Measurements from ENCODE around the gene CHST6. TPM values are rescaled to one million over a fixed set of nuclear protein-coding genes. Genes with fewer than 3 reads are reported as not detected.
A peak's percentile ranks its signal among the peaks of the same experiment; 100 is the strongest.

The CHST6 gene
- total and polyA plus RNA-seq, 2 of the 8 experiments (the other 6 are each of a cell fraction or from before 2014, with no cell fraction given): 18.2 to 25.4 TPM

DNA sequence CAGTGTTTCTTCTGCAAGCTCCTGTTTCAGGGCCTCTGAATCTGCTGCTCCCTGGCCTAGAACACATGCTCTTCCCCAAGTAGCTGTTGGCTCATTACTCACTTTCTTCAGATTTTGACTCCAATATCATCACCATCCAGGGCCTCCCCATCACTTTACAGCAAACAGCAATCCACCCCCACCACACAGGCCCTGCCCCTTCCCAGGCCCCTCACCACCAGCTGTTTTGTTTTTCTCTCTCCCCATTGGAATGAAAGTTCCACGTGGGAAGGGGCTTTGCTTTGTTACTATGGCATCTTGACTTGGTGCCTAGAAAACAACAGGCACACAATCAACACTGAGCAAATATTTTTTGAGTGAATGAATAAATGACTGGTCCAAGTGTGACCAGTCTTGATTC, 34.8 kb downstream of the CHST6 start:
- H2BK120ac ChIP-seq (replicated peaks; ENCODE audit: low read depth, low read length): no peak overlapping the region
- peaks cover 3 to 8% (median 5%) of the 10 kb centered on the region in 4 experiments; a peak in 6 of 7 replicates for H3K4me1 ChIP-seq (replicated peaks in 1 of 4; ENCODE audit: control insufficient read depth in 3 of 4, insufficient read depth in 4 of 4, low read length in 3 of 4)
- WGBS, 2 experiments (ENCODE audit: extremely low coverage in 1 of 2, insufficient coverage in 1 of 2, insufficient read length in 1 of 2, insufficient replicate concordance in 2 of 2, low coverage in 1 of 2, low lambda C conversion rate in 2 of 2, missing lambda C conversion rate in 1 of 2): 8% methylated on average over 1 of the region's 1 CpG; no CpG with 5 or more reads in 1 of the 2 experiments
- DNase-seq (ENCODE audit: low read depth in 1 of 2, low spot score in 2 of 2) (no peak), FAIRE-seq (no peak)
- H2AK5ac ChIP-seq (ENCODE audit: low read depth, low read length): no peak overlapping the region
- H4K20me1 ChIP-seq (replicated peaks in 1 of 2; ENCODE audit: control insufficient read depth in 1 of 2, insufficient read depth in 2 of 2, low read length in 2 of 2): peaks cover 10 to 26% of the 10 kb centered on the region in 2 experiments
- H4K91ac ChIP-seq (replicated peaks; ENCODE audit: insufficient read length, low read length): no peak overlapping the region
- H3K79me1 ChIP-seq (ENCODE audit: low read depth, low read length): peaks cover 11% of the 10 kb centered on the region
- no peak overlapping the region for H2AFZ ChIP-seq (ENCODE audit: low read length)
- H2BK5ac ChIP-seq (ENCODE audit: low read depth, low read length): no peak overlapping the region
- no peaks in the 10 kb centered on the region for H3K27me3 ChIP-seq (replicated peaks in 1 of 4; ENCODE audit: control insufficient read depth in 3 of 4, extremely low read depth in 1 of 4, insufficient read depth in 3 of 4, low read length in 3 of 4)
- no peaks in the 10 kb centered on the region for H3K36me3 ChIP-seq (ENCODE audit: control insufficient read depth in 2 of 4, insufficient read depth in 4 of 4, low read length in 3 of 4)
- CTCF ChIA-PET (ENCODE audit: partially characterized antibody): no interaction called here
- POLR2A ChIA-PET (ENCODE audit: partially characterized antibody): no interaction called here
- peak overlapping the region in 2 of 4 experiments; percentile 6 to 10; a peak in 2 of 7 replicates for H3K9ac ChIP-seq (replicated peaks in 1 of 4; ENCODE audit: extremely low read depth in 1 of 4, low read depth in 3 of 4, low read length in 3 of 4)
- H3K18ac ChIP-seq (ENCODE audit: extremely low read depth, low read length): no peak overlapping the region
- H2BK12ac ChIP-seq (ENCODE audit: low read depth, low read length): no peak overlapping the region
- no peak overlapping the region for H3K27ac ChIP-seq (ENCODE audit: low read depth, low read length)
- no peak overlapping the region for H4K5ac ChIP-seq (ENCODE audit: insufficient read length, low read depth, low read length)
- no peak overlapping the region for H3K14ac ChIP-seq (ENCODE audit: insufficient read length)
- peak overlapping the region in 1 of 4 experiments; percentile 21; a peak in 2 of 8 replicates for H3K4me3 ChIP-seq (ENCODE audit: extremely low read depth in 1 of 4, insufficient read depth in 2 of 4, low read depth in 3 of 4, low read length in 4 of 4)
- peaks cover 11 to 80% of the 10 kb centered on the region in 2 experiments for H3K79me2 ChIP-seq (ENCODE audit: control insufficient read depth in 1 of 2, insufficient read depth in 2 of 2, low read length in 2 of 2)
- no peak overlapping the region for H3K56ac ChIP-seq (replicated peaks; ENCODE audit: insufficient read length, low read depth, low read length)
- TF ChIP-seq, protein P1, sequence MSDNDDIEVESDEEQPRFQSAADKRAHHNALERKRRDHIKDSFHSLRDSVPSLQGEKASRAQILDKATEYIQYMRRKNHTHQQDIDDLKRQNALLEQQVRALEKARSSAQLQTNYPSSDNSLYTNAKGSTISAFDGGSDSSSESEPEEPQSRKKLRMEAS (IDR thresholded peaks at IDR 0.05): peak; percentile 50; the same call in 1 of the 2 replicates
- no peak for TF ChIP-seq HDAC2 (IDR thresholded peaks at IDR 0.05; ENCODE audit: borderline replicate concordance in 1 of 2, low read depth in 2 of 2, low read length in 2 of 2)
- TF ChIP-seq USF2 (IDR thresholded peaks at IDR 0.05; ENCODE audit: low read length): no peak
- TF ChIP-seq POLR2A (IDR thresholded peaks at IDR 0.05; ENCODE audit: control extremely low read depth in 1 of 2, low read depth in 2 of 2, low read length in 2 of 2): no peak
- TF ChIP-seq ASH2L (IDR thresholded peaks at IDR 0.05; ENCODE audit: low read length): peak; percentile 31
- 0 out of 4 replicates have a peak, but pooled peaks of 1 of the 2 experiments have one; percentile 33 for TF ChIP-seq SIN3A (conservative IDR thresholded peaks at IDR 0.05 in 1 of 2, IDR thresholded peaks at IDR 0.05 in 1 of 2; ENCODE audit: low read depth in 1 of 2, low read length in 2 of 2)
- TF ChIP-seq EP300 (IDR thresholded peaks at IDR 0.05; ENCODE audit: borderline replicate concordance in 1 of 2, low read depth in 2 of 2, low read length in 2 of 2): peak in 1 of 2 experiments; percentile 21; a peak in 1 of 3 replicates
- no peak for TF ChIP-seq RAD21 (IDR thresholded peaks at IDR 0.05 in 1 of 2, conservative IDR thresholded peaks at IDR 0.05 in 1 of 2; ENCODE audit: low read depth in 2 of 2, low read length in 2 of 2)
- no peak overlapping the region for H3K23ac ChIP-seq (ENCODE audit: insufficient read length)
- no peak overlapping the region for H2BK15ac ChIP-seq (ENCODE audit: low read length)
- no peak overlapping the region for H2BK20ac ChIP-seq (ENCODE audit: low read length)
- H4K8ac ChIP-seq (ENCODE audit: extremely low read depth, insufficient read depth, low read length): peak overlapping the region; percentile 58; the same call in 1 of the 2 replicates
- H3K23me2 ChIP-seq (ENCODE audit: low read depth, low read length): 0 out of 2 replicates have a peak, but pooled peaks cover 1% of the 10 kb centered on the region
- H3K4me2 ChIP-seq (ENCODE audit: insufficient read depth in 1 of 2, low read depth in 2 of 2, low read length in 2 of 2): peak overlapping the region in 1 of 2 experiments; percentile 12; a peak in 2 of 4 replicates
- H3K4ac ChIP-seq (replicated peaks; ENCODE audit: insufficient read length, low read depth, low read length): no peak overlapping the region
- H3K9me3 ChIP-seq (ENCODE audit: insufficient read depth in 2 of 2, low read depth in 1 of 2, low read length in 1 of 2): no peaks in the 10 kb centered on the region
